Gastroesophageal sphincter (tissue), 4 donors: ENCODE results near the gene ADAD2. TPM values are rescaled to one million over a fixed set of nuclear protein-coding genes. Genes with fewer than 3 reads are reported as not detected.
A peak's percentile ranks its signal among the peaks of the same experiment; 100 is the strongest.

ENCODE experiments used
- ATAC-seq: fragments of 150-250 bp; one replicate; pipeline ENCODE4 v1.9.1; 2016; ENCODE audit warnings: mild to moderate bottlenecking, moderate library complexity
- H3K27ac ChIP-seq, 4 donors: fragments of 200-600 bp; sonication (generic) in 3 of 4; 1 replicate in 3 of 4; 2 replicates in 1 of 4; pipeline ENCODE4 v1.5.1; 2016 to 2019
- H3K27me3 ChIP-seq: fragments of 200-600 bp; sonication (generic); one replicate; pipeline ENCODE4 v1.5.1; 2019
- H3K36me3 ChIP-seq, 2 donors: fragments of 200-600 bp; sonication (generic); one replicate each; pipeline ENCODE4 v1.5.1; 2019; ENCODE audit warnings: control low read depth in 1 of 2
- H3K4me1 ChIP-seq, 3 donors: fragments of 200-600 bp; sonication (generic); 1 replicate in 2 of 3; 2 replicates in 1 of 3; pipeline ENCODE4 v1.5.1; 2016 to 2019; ENCODE audit warnings: control low read depth in 2 of 3
- H3K4me3 ChIP-seq, 2 donors: fragments of 200-600 bp; sonication (generic); one replicate each; pipeline ENCODE4 v1.5.1; 2019; ENCODE audit warnings: mild to moderate bottlenecking in 1 of 2, moderate library complexity in 1 of 2
- H3K9me3 ChIP-seq, 3 donors: fragments of 200-600 bp; sonication (generic); one replicate each; pipeline ENCODE4 v1.5.1; 2017 to 2019; ENCODE audit warnings: control low read depth in 2 of 3
- EP300 ChIP-seq: sonication (generic); formaldehyde crosslinking; IDR thresholded peaks from one replicate; pipeline ENCODE4 v1.6.1; 2017; ENCODE audit warnings: antibody characterized with exemption, mild to moderate bottlenecking
- POLR2A ChIP-seq, 2 donors: fragments of 450-650 bp; IDR thresholded peaks; one replicate each; pipeline ENCODE4 v1.6.1; 2017; ENCODE audit warnings: antibody characterized with exemption in 2 of 2, mild to moderate bottlenecking in 2 of 2, moderate library complexity in 1 of 2
- POLR2AphosphoS5 ChIP-seq: sonication (generic); formaldehyde crosslinking; IDR thresholded peaks from one replicate; pipeline ENCODE4 v1.6.1; 2017; ENCODE audit warnings: antibody characterized with exemption
- WGBS, 2 donors: methylation state at CpG; one replicate each; pipeline ENCODE4 v1.1.5; 2018; ENCODE audit warnings: low coverage in 1 of 2; 5-methylcytosine and 5-hydroxymethylcytosine counted together
- total RNA-seq, 4 donors: library from RNA; depleted of rRNA; stranded (reverse); fragments of >200 nt; gene quantifications; one replicate each; pipeline ENCODE4 v1.1.0, GENCODE V29; 2016
- TF ChIP-seq, protein P1 (sequence below), 4 experiments: fragments of 200-600 bp in 2 of 4; fragments of 450-650 bp in 2 of 4; sonication (generic) in 1 of 4; IDR thresholded peaks; one replicate each; pipeline ENCODE4 v1.5.1; 2017 to 2019; ENCODE audit warnings: antibody characterized with exemption in 4 of 4, mild to moderate bottlenecking in 2 of 4, moderate library complexity in 2 of 4

Gene ADAD2
- total RNA-seq, 4 donors from 2014 or later, result 0.27 to 0.47 (median 0.31) TPM; not detected in 1

DNA sequence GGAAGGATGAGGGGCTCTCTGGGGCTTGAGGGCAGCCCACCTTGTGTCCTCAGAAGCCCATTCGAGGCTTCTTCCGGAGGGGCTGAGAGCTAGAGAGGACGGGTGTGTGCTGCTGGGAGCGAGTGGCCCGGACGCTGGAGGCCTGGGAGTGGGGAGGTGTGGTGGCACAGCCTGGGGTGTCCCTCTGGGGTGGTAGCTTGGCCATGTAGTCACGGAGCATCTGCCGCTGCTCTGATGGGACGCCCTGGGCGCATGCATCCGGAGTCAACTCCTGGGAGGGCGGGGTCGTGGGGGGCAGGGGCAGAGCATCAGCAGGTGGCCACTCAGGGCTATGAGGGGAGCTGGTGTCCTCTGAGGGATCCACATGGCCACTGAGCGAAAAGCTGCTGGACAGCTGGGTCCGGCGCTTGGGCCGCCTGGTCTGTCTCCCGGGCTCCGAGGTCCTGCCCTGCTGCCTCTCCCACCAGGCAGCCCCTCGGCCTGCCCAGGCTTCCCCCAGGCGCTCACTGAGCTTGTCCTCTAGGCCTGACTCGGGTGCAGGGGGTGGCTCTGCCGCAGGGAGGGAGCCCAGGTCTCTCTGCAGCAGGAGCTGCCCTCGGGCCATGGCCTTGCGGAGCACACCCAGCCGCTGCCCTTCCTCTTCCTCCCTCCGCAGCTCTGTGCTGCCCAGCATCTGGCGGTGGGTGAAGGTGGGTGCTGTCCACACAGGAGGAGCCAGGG, 11.9 kb upstream of the ADAD2 start:
- TF ChIP-seq POLR2A (IDR thresholded peaks at IDR 0.05) (no peak), POLR2AphosphoS5 (no peak), EP300 (no peak)
- TF ChIP-seq, protein P1, sequence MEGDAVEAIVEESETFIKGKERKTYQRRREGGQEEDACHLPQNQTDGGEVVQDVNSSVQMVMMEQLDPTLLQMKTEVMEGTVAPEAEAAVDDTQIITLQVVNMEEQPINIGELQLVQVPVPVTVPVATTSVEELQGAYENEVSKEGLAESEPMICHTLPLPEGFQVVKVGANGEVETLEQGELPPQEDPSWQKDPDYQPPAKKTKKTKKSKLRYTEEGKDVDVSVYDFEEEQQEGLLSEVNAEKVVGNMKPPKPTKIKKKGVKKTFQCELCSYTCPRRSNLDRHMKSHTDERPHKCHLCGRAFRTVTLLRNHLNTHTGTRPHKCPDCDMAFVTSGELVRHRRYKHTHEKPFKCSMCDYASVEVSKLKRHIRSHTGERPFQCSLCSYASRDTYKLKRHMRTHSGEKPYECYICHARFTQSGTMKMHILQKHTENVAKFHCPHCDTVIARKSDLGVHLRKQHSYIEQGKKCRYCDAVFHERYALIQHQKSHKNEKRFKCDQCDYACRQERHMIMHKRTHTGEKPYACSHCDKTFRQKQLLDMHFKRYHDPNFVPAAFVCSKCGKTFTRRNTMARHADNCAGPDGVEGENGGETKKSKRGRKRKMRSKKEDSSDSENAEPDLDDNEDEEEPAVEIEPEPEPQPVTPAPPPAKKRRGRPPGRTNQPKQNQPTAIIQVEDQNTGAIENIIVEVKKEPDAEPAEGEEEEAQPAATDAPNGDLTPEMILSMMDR (IDR thresholded peaks at IDR 0.05), result no peak
- Histone ChIP-seq H3K4me1 (peaks cover 0 to 51% (median 21%) of the 10 kb centered on the region in 3 donors), H3K4me3 (no peak overlapping the region), H3K36me3 (peaks cover 0 to 60% of the 10 kb centered on the region in 2 donors), H3K27ac (peak overlapping the region in 2 of 4 donors; percentile 64 to 76), H3K9me3 (no peaks in the 10 kb centered on the region), H3K27me3 (no peaks in the 10 kb centered on the region)
- no peak for ATAC-seq
- WGBS, 2 donors, result 100% methylated on average over 1 of the region's 28 CpGs; no CpG with 5 or more reads in 1 of the 2 donors

- Histone ChIP-seq H3K4me1 (peaks cover 0 to 55% (median 21%) of the 10 kb centered on the region in 3 donors), H3K9me3 (no peaks in the 10 kb centered on the region), H3K4me3 (no peak overlapping the region), H3K27ac (peak overlapping the region in 1 of 4 donors; percentile 64), H3K36me3 (peaks cover 0 to 67% of the 10 kb centered on the region in 2 donors), H3K27me3 (no peaks in the 10 kb centered on the region)
- no peak for ATAC-seq
- TF ChIP-seq POLR2A (IDR thresholded peaks at IDR 0.05) (no peak), POLR2AphosphoS5 (no peak), EP300 (no peak)
- TF ChIP-seq, protein P1 (IDR thresholded peaks at IDR 0.05), result no peak
- 93% methylated on average over 6 of the region's 33 CpGs; no CpG with 5 or more reads in 1 of the 2 donors for WGBS, 2 donors
Observed at GRCh38 chr16:84179612-84180320, 11.2 kb upstream of the ADAD2 start.

GRCh38 chr16:84180519-84181140, 10.3 kb upstream of the ADAD2 start:
- no peak overlapping the region for H3K4me3 ChIP-seq
- no peak for ATAC-seq
- peak overlapping the region in 1 of 4 donors; percentile 38 for H3K27ac ChIP-seq
- TF ChIP-seq EP300 (no peak), POLR2AphosphoS5 (no peak), POLR2A (IDR thresholded peaks at IDR 0.05) (no peak)
- TF ChIP-seq, protein P1 (IDR thresholded peaks at IDR 0.05), result no peak
- H3K4me1 ChIP-seq, result peaks cover 0 to 55% (median 21%) of the 10 kb centered on the region in 3 donors
- H3K9me3 ChIP-seq, result no peaks in the 10 kb centered on the region
- H3K27me3 ChIP-seq, result no peaks in the 10 kb centered on the region
- 93% methylated on average over 3 of the region's 21 CpGs; no CpG with 5 or more reads in 1 of the 2 donors for WGBS, 2 donors
- peaks cover 0 to 71% of the 10 kb centered on the region in 2 donors for H3K36me3 ChIP-seq

DNA sequence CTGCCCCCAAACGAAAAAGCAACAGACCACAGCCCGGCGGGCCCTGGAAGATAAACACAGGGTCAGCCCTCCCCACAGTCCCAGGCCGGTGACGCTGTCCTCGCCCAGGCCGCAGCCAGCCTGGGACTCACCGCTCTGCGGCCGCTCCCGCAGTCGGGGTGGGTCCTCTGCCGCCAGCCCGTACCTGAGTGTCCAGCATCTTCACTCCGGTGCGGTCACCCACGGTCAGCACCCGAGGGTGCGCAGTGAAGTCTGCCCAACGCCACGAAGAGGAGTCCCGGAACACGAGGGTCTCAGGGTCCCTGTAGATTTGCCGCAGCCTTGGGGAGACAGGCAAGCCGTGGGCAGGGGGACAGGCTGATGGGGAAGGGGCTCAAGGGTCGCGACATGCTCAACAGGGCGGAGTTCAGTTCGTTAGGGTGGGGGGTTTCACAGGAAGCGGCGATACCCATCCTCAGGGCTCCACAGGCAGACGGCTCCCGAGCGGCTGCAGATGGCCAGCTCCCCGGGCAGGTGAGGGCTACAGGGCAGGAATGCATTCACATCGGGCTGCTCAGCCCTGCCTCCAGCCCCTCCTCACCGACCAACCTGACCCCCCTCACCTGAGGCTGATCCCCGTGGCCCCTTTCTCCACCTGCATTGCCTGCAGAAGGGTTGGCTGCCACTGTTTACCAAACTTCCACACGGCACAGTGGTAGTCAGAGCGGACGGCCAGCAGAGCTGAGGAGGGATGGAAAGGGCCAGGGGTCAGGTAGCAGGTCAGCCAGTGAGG, 9.6 kb upstream of the ADAD2 start:
- ATAC-seq, result no peak
- H3K36me3 ChIP-seq, result peaks cover 0 to 71% of the 10 kb centered on the region in 2 donors
- no peak for TF ChIP-seq POLR2A (IDR thresholded peaks at IDR 0.05)
- TF ChIP-seq, protein P1 (IDR thresholded peaks at IDR 0.05), result no peak
- TF ChIP-seq POLR2AphosphoS5, result no peak
- no peak for TF ChIP-seq EP300
- H3K27me3 ChIP-seq, result no peaks in the 10 kb centered on the region
- no CpG with 5 or more reads among the region's 41 CpGs for whole genome bisulfite sequencing, 2 donors
- peaks cover 0 to 55% (median 20%) of the 10 kb centered on the region in 3 donors for H3K4me1 ChIP-seq
- H3K27ac ChIP-seq, result peak overlapping the region in 1 of 4 donors; percentile 38
- H3K4me3 ChIP-seq, result no peak overlapping the region
- no peaks in the 10 kb centered on the region for H3K9me3 ChIP-seq
